NCI-H446 treated with DMSO at 0.1 percent for 48 hours (cell line): ENCODE data around the gene FAM227A.

Experiments used
- DNase-seq: peaks from one replicate; lab custom pipeline; 2025; lab: John Stamatoyannopoulos, UW

FAM227A gene

GRCh38 chr22:38656256-38657044, at the start of gene FAM227A, which contains the start of gene CBY1:
Gene FAM227A, minus strand, starts transcription at chr22:38656392. Its CDS starts 6,224 bp downstream, at chr22:38650168.
Gene CBY1, plus strand, starts transcription at chr22:38656638. Its CDS starts 11,417 bp downstream, at chr22:38668055.
- peak; percentile 44 for DNase-seq

DNA sequence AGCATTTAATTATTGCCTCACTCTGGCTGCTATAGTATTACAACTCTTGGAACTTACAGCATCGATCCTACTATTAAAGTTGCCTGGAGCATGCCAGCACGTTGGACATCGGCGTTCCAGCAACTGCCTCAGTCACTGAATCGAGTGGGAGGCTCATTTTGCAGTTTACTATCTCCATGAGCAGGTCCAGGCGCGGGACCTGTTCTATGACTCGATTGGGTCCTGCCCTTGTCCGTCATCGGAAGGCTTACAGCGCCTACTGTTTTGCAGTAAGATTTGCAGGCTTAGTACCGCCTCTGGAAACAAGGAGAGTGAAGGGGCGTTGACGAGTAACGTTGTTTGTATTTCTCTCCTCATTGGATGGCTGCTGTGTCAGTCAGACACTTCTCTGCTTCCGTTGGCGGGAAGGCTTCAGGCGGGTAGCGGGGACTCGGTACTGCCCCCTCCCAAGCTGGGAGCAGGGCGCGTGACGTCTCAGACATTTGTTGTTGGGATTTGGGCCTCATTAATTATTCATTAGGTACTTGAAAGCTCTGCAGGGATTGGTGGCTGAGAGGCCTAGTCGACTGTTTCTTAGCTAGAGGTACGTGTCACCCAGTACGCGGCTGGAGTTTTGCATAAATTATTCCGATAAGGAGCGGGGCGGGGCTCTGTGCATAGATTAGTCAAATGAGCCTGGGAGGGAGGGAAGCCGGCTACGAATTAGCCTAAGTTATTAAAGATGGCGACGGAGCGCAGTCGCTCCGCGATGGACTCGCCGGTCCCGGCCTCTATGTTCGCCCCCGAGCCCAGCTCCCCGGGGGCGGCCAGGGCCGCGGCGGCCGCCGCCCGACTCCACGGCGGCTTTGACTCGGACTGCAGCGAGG, 49.3 kb upstream of the FAM227A start, which contains the start of gene GTPBP1:
TSS of gene GTPBP1 (plus strand) at position 710 of the 866 bp plus-strand sequence. CDS start at position 722, 12 bp downstream.
- peak; percentile 100 for DNase-seq

GRCh38 chr22:38704654-38705234, 48.6 kb upstream of the FAM227A start:
- no peak for DNase-seq

GRCh38 chr22:38700789-38701628, 44.8 kb upstream of the FAM227A start, which contains the start of gene JOSD1:
Gene JOSD1, minus strand, starts transcription at chr22:38700943. Its CDS starts 956 bp downstream, at chr22:38699987.
- DNase-seq: peak; percentile 77

DNA sequence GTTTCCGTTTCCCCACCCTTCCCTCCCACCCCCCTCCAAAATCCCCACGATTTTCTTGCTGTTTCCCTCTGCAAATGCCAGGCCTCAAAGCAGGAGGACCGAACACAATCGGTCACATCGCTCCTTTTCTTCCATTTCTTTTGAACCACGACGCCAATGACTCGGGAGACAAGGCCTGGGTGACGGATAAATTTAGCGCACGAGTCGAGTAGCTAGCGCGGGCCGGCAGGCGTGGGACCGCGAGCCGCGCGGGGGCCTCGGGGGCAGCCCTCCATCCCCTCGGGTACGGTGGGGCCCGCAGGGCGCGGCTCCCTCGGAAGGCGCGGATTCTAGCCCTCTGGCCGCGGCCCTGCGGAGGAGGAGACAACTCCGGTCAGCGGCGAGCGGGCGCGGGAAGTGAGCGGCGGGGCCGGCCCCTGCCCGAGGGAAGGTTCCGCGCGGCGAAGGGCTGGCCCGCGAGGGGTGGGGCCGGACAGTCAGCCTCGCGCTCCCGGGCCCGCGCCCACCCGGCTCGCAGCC, 44.1 kb upstream of the FAM227A start:
- DNase-seq: peak; percentile 63

GRCh38 chr22:38699784-38700183, 43.6 kb upstream of the FAM227A start:
- no peak for DNase-seq

GRCh38 chr22:38699143-38699542, 43.0 kb upstream of the FAM227A start:
- DNase-seq: no peak

- DNase-seq: no peak
Observed at GRCh38 chr22:38698407-38699094, 42.4 kb upstream of the FAM227A start.

- DNase-seq: no peak
Observed at GRCh38 chr22:38697425-38698089, 41.4 kb upstream of the FAM227A start.

DNA sequence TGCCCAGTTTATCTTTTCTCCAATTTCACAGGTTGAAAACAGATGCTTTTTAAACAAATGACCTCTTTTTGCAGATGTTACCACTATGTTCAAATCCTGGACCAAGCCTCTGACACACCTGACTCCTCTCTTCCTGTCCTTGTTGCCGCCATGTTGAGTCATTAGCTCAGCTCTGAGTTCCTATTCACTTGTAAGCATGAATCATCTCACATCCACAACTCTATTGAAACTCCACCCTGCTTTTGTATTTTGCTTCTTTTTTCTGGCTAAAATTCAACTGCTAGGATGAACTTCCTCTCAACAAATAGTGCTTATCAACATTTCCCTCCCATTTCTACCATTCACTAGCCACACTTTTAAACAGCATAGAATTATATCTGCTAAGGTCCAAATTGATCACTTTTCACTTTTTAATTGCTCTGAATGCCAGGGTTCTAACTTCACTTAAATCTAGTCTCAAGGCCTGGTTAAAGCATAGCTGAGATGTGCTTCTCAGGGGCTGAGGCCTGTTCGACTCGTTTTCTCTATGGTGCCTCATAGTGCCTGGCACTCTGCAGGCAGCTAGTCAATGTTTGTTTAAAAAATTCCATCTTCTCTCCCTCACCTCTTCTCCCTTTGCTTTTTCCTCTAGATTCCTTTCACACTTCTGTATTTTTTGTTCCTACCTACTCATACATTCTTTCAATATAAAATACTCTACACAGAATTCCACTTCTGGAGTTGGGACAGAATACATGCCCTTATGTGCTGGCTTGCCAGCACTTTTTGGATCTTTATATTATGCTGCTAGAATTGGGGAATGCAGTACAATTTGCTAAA, 40.6 kb upstream of the FAM227A start:
- no peak for DNase-seq

DNA sequence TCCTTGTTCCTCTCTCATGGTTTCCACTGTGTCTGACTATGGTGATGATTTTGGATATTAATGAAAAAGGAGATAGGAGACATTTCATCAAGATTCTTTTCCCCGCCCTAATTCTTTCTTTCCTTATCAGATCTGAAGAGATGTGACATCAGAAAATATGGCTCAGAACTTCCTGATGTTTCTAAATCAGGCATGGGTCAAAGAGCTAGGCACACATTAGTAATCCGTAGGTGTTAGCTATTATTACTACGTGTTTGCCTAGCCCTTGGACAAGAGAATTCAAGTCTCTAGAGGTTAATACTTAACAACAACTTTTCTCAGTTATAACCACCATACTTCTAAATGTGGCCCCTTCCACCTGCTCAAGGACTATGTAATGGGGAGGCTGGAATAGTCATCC, 38.7 kb upstream of the FAM227A start:
- no peak for DNase-seq

DNA sequence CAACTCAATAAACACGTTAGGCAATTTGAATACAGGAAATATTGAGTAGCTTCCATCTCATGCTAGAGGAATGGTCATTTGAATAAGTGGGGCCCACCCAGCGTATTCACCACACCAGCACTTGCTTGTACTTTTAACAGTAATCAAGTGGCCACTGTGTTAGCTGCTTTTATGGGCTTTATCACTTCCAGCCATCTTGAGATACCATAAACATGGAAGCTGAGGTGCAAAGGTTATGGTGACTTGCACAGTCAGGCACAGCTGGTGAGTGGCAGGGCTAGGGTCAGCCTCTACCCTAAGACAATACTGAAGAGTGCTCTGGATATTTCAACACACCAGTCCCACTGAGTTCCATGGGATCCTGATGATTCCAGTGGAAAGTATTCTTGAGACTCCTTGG, 37.9 kb upstream of the FAM227A start:
- no peak for DNase-seq

DNA sequence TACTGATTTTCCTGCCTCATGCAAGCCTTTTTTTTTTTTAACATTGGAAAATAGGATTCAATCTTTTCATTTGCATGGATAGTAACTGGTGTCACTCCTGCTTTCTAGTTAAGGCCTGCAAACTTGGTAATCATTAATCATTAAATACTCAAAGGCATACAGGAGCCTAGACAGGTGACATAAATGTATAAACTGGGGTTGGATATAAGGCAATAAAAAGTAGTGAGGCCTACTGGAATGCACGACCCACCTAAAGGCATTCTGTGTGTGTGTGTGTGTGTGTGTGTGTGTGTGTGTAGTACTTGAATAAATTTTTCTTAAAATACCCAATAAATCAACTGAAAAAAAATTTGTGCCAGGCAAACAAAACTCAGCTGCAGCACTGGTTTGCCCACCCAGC, 33.5 kb upstream of the FAM227A start:
- DNase-seq: no peak

- DNase-seq: no peak
Observed at GRCh38 chr22:38685761-38686160, 29.6 kb upstream of the FAM227A start.

GRCh38 chr22:38684895-38685294, 28.7 kb upstream of the FAM227A start:
- no peak for DNase-seq

GRCh38 chr22:38681582-38682335, 25.6 kb upstream of the FAM227A start, which contains the start of gene TOMM22:
Gene TOMM22, plus strand, starts transcription at chr22:38681957. Its CDS starts 22 bp downstream, at chr22:38681979.
- peak; percentile 78 for DNase-seq

GRCh38 chr22:38675833-38676232, 19.6 kb upstream of the FAM227A start:
- DNase-seq: no peak

DNA sequence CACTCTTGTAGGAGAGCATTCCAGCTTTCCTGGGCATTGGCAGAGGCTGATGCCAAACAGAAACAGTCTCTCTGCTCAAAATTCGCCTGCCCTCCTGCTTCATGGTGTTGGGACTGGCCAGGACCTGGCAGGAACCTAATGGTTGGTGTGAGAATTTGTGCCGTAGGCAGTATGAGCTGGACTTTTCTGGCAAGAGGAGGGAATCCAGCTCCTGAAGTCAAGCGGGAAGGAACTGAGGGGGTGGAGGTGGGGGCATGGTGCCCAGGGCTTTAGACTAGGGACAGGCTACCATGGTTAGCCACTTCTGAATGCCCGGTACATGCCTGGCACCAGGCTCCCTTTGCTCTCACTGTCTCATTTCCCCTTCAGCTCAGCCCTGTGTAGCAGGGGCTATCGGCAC, 18.7 kb upstream of the FAM227A start:
- no peak for DNase-seq
